Measurements from ENCODE around the gene POU3F3.

- TF ChIP-seq CTCF (IDR thresholded peaks at IDR 0.05) (no peak), REST (IDR thresholded peaks at IDR 0.05; ENCODE audit: insufficient read depth in 1 of 2, low read depth in 2 of 2, low read length in 1 of 2) (no peak), POLR2AphosphoS5 (IDR thresholded peaks at IDR 0.05; ENCODE audit: low read depth, low read length) (no peak), TCF7L2 (IDR thresholded peaks at IDR 0.05; ENCODE audit: low read depth, low read length) (no peak)
Observed at GRCh38 chr2:104866883-104867812, 13.2 kb downstream of the POU3F3 start.

Data from Panc1 (cell line).